Astrocyte (in vitro differentiated cells and primary cell): ENCODE data around the gene ARHGEF3. TPM values are rescaled to one million over a fixed set of nuclear protein-coding genes. Genes with fewer than 3 reads are reported as not detected.

Experiments used
- DNase-seq: peaks from one replicate; pipeline ENCODE4 v3.0.0-alpha.2; 2010; ENCODE audit warnings: low read depth
- FAIRE-seq: peaks from 2 replicates; lab custom pipeline; 2011; peaks lifted over from hg19 to GRCh38; lab: Jason Lieb, UNC
- H2AFZ ChIP-seq: 2 replicates; pipeline ENCODE4 v1.6.0; 2012; ENCODE audit warnings: low read depth, low read length, inconsistent platforms
- H3K27ac ChIP-seq: 2 replicates; pipeline ENCODE4 v1.5.1; 2011; ENCODE audit warnings: low read depth, low read length, inconsistent platforms
- H3K27me3 ChIP-seq: 2 replicates; pipeline ENCODE4 v1.6.0; 2011; ENCODE audit warnings: low read length, inconsistent platforms; ENCODE audit not compliant: insufficient read depth
- H3K36me3 ChIP-seq: 2 replicates; pipeline ENCODE4 v1.5.1; 2011; ENCODE audit warnings: low read length, inconsistent platforms; ENCODE audit not compliant: insufficient read depth
- H3K4me1 ChIP-seq: 2 replicates; pipeline ENCODE4 v1.5.1; 2011; ENCODE audit warnings: low read length, inconsistent platforms; ENCODE audit not compliant: insufficient read depth
- H3K4me2 ChIP-seq: 2 replicates; pipeline ENCODE4 v1.6.0; 2012; ENCODE audit warnings: low read length, inconsistent platforms
- H3K4me3 ChIP-seq: 2 replicates; pipeline ENCODE4 v1.5.1; 2011; ENCODE audit warnings: low read depth, mild to moderate bottlenecking, low read length, inconsistent platforms; ENCODE audit not compliant: insufficient read depth
- H3K79me2 ChIP-seq: 2 replicates; pipeline ENCODE4 v1.6.0; 2012; ENCODE audit warnings: mild to moderate bottlenecking, low read length, inconsistent platforms; ENCODE audit not compliant: insufficient read depth
- H3K9ac ChIP-seq: 2 replicates; pipeline ENCODE4 v1.6.0; 2012; ENCODE audit warnings: mild to moderate bottlenecking, low read length, inconsistent platforms
- H3K9me3 ChIP-seq: 2 replicates; pipeline ENCODE4 v1.5.1; 2012; ENCODE audit warnings: low read depth, mild to moderate bottlenecking, low read length, inconsistent platforms; ENCODE audit not compliant: insufficient read depth
- H4K20me1 ChIP-seq: 2 replicates; pipeline ENCODE4 v1.6.0; 2012; ENCODE audit warnings: low read length, inconsistent platforms; ENCODE audit not compliant: insufficient read depth
- H3K27ac Mint-ChIP-seq: one replicate; pipeline ENCODE4 v1.8.0; 2021; ENCODE audit warnings: mild to moderate bottlenecking, mixed read lengths; ENCODE audit not compliant: unreplicated experiment
- H3K27me3 Mint-ChIP-seq: one replicate; pipeline ENCODE4 v1.8.0; 2021; ENCODE audit warnings: low read depth, mixed read lengths; ENCODE audit not compliant: unreplicated experiment
- H3K36me3 Mint-ChIP-seq: one replicate; pipeline ENCODE4 v1.8.0; 2021; ENCODE audit warnings: low read depth, mixed read lengths; ENCODE audit not compliant: unreplicated experiment
- H3K4me1 Mint-ChIP-seq: one replicate; pipeline ENCODE4 v1.8.0; 2021; ENCODE audit warnings: low read depth, mixed read lengths; ENCODE audit not compliant: unreplicated experiment
- H3K4me3 Mint-ChIP-seq: one replicate; pipeline ENCODE4 v1.8.0; 2021; ENCODE audit warnings: mild to moderate bottlenecking, moderate library complexity, mixed read lengths; ENCODE audit not compliant: unreplicated experiment
- H3K9me3 Mint-ChIP-seq: one replicate; pipeline ENCODE4 v1.8.0; 2021; ENCODE audit warnings: mild to moderate bottlenecking, mixed read lengths; ENCODE audit not compliant: unreplicated experiment
- CTCF ChIP-seq: IDR thresholded peaks from 2 replicates; pipeline ENCODE4 v1.5.1; 2011; ENCODE audit warnings: low read depth, mild to moderate bottlenecking, inconsistent platforms, low read length, moderate library complexity; ENCODE audit not compliant: insufficient read depth
- EZH2 ChIP-seq: IDR thresholded peaks from 2 replicates; pipeline ENCODE4 v1.6.1; 2012; ENCODE audit warnings: mild to moderate bottlenecking, low read length, inconsistent platforms; ENCODE audit not compliant: insufficient read depth
- total RNA-seq: library from RNA; stranded (reverse); gene quantifications from 2 replicates; pipeline ENCODE4 v1.2.1, GENCODE V29; 2021

ARHGEF3 gene
- total RNA-seq, 1 donor from 2014 or later, result 14.9 TPM

- FAIRE-seq, result no peak
- H3K4me1 Mint-ChIP-seq, result peaks cover 9% of the 10 kb centered on the region
These were observed 30.4 kb downstream of the ARHGEF3 start for GRCh38 chr3:56771376-56771775.

GRCh38 chr3:56769116-56769707 is 32.5 kb downstream of the ARHGEF3 start:
- TF ChIP-seq CTCF, result no peak
- TF ChIP-seq EZH2, result no peak
- peaks cover 5% of the 10 kb centered on the region for H3K4me1 Mint-ChIP-seq
- no peak overlapping the region for H3K4me3 Mint-ChIP-seq
- DNase-seq (no peak), FAIRE-seq (no peak)
- Histone ChIP-seq H3K79me2 (no peaks in the 10 kb centered on the region), H3K27ac (no peak overlapping the region), H3K9me3 (no peaks in the 10 kb centered on the region), H3K4me3 (no peak overlapping the region), H3K36me3 (no peaks in the 10 kb centered on the region), H2AFZ (no peak overlapping the region), H4K20me1 (peaks cover 3% of the 10 kb centered on the region), H3K9ac (no peak overlapping the region), H3K4me2 (no peak overlapping the region), H3K4me1 (no peaks in the 10 kb centered on the region), H3K27me3 (no peaks in the 10 kb centered on the region)
- H3K27ac Mint-ChIP-seq, result no peak overlapping the region
- peaks cover 11% of the 10 kb centered on the region for H3K36me3 Mint-ChIP-seq
- no peaks in the 10 kb centered on the region for H3K27me3 Mint-ChIP-seq
- peaks cover 2% of the 10 kb centered on the region for H3K9me3 Mint-ChIP-seq

More at GRCh38 chr3:56771376-56771775, 30.4 kb downstream of the ARHGEF3 start:
- no peaks in the 10 kb centered on the region for H3K9me3 ChIP-seq
- H2AFZ ChIP-seq, result no peak overlapping the region
- Mint-ChIP-seq H3K27me3 (no peaks in the 10 kb centered on the region), H3K9me3 (peaks cover 1% of the 10 kb centered on the region), H3K27ac (no peak overlapping the region), H3K36me3 (peaks cover 14% of the 10 kb centered on the region), H3K4me3 (no peak overlapping the region)
- no peak overlapping the region for H3K4me2 ChIP-seq
- no peak for TF ChIP-seq EZH2
- TF ChIP-seq CTCF, result no peak
- no peak overlapping the region for H3K4me3 ChIP-seq
- H3K79me2 ChIP-seq, result no peaks in the 10 kb centered on the region
- H4K20me1 ChIP-seq, result peaks cover 3% of the 10 kb centered on the region
- no peak overlapping the region for H3K27ac ChIP-seq
- H3K36me3 ChIP-seq, result no peaks in the 10 kb centered on the region
- H3K27me3 ChIP-seq, result no peaks in the 10 kb centered on the region
- H3K9ac ChIP-seq, result no peak overlapping the region
- DNase-seq, result no peak
- no peaks in the 10 kb centered on the region for H3K4me1 ChIP-seq

- Histone ChIP-seq H3K79me2 (no peaks in the 10 kb centered on the region), H3K27me3 (no peaks in the 10 kb centered on the region), H3K9me3 (no peaks in the 10 kb centered on the region), H3K4me1 (peaks cover 4% of the 10 kb centered on the region), H3K4me3 (no peak overlapping the region), H3K27ac (no peak overlapping the region), H2AFZ (no peak overlapping the region), H3K9ac (no peak overlapping the region), H3K36me3 (no peaks in the 10 kb centered on the region), H3K4me2 (no peak overlapping the region), H4K20me1 (no peaks in the 10 kb centered on the region)
- FAIRE-seq, result no peak
- DNase-seq, result no peak
- Mint-ChIP-seq H3K4me1 (peaks cover 10% of the 10 kb centered on the region), H3K4me3 (no peak overlapping the region), H3K27me3 (no peaks in the 10 kb centered on the region), H3K9me3 (peaks cover 2% of the 10 kb centered on the region), H3K36me3 (peaks cover 6% of the 10 kb centered on the region), H3K27ac (no peak overlapping the region)
- TF ChIP-seq EZH2, result no peak
- TF ChIP-seq CTCF, result no peak
These were observed 36.7 kb downstream of the ARHGEF3 start for GRCh38 chr3:56764904-56765547.
